T-helper 17 cell (primary cell): ENCODE results near the gene HS3ST3A1. TPM values are rescaled to one million over a fixed set of nuclear protein-coding genes. Genes with fewer than 3 reads are reported as not detected.

Experiments
- ATAC-seq: fragments of 150-1000 bp; cut with Tn5 transposase; 2 replicates; pipeline ENCODE4 v1.10.0; 2021; ENCODE audit warnings: mild to moderate bottlenecking, moderate library complexity
- DNase-seq, 3 donors: peaks; one replicate each; pipeline versions ENCODE4 v3.0.0 to v3.0.0-alpha.2; 2020 to 2021
- H3K9me3 ChIP-seq: one replicate; pipeline ENCODE4 v1.7.0; 2013; ENCODE audit warnings: low read length, mild to moderate bottlenecking; ENCODE audit not compliant: control insufficient read depth, poor library complexity, severe bottlenecking
- H3K27ac Mint-ChIP-seq: one replicate; pipeline ENCODE4 v1.8.0; 2022; ENCODE audit warnings: mild to moderate bottlenecking, moderate library complexity, mixed read lengths
- H3K27me3 Mint-ChIP-seq: one replicate; pipeline ENCODE4 v1.8.0; 2022; ENCODE audit warnings: mixed read lengths
- H3K36me3 Mint-ChIP-seq: one replicate; pipeline ENCODE4 v1.8.0; 2022; ENCODE audit warnings: low read depth, mixed read lengths
- H3K4me1 Mint-ChIP-seq: one replicate; pipeline ENCODE4 v1.8.0; 2022; ENCODE audit warnings: mild to moderate bottlenecking, mixed read lengths
- H3K4me3 Mint-ChIP-seq: one replicate; pipeline ENCODE4 v1.8.0; 2022; ENCODE audit warnings: mild to moderate bottlenecking, moderate library complexity, mixed read lengths
- total RNA-seq, 4 donors: library from RNA in 2 of 4; stranded (reverse) in 2 of 4; gene quantifications; one replicate each; pipeline ENCODE4 v1.2.3 and lab custom pipeline; 2022 to 2026

Gene HS3ST3A1
- total RNA-seq (1 to 10 TPM in 1 of 2 donors, not detected in 1; 1.4 TPM), total RNA-seq (lab: John Stamatoyannopoulos, UW) (0 reads per million in 2 donors)

GRCh38 chr17:13601776-13602551 lies at the start of gene HS3ST3A1:
TSS of gene HS3ST3A1 (minus strand) at chr17:13601929. CDS start at chr17:13601129, 800 bp downstream.
- H3K27me3 Mint-ChIP-seq, result peaks cover 69% of the 10 kb centered on the region
- H3K36me3 Mint-ChIP-seq, result peaks cover 8% of the 10 kb centered on the region
- no peak within 1 kb of the TSS for H3K27ac Mint-ChIP-seq
- peak within 1 kb of the TSS; percentile 88 for H3K4me3 Mint-ChIP-seq
- H3K4me1 Mint-ChIP-seq, result peaks cover 11% of the 10 kb centered on the region
- no peak for ATAC-seq
- H3K9me3 ChIP-seq, result no peaks in the 10 kb centered on the region
- DNase-seq, result no peak

DNA sequence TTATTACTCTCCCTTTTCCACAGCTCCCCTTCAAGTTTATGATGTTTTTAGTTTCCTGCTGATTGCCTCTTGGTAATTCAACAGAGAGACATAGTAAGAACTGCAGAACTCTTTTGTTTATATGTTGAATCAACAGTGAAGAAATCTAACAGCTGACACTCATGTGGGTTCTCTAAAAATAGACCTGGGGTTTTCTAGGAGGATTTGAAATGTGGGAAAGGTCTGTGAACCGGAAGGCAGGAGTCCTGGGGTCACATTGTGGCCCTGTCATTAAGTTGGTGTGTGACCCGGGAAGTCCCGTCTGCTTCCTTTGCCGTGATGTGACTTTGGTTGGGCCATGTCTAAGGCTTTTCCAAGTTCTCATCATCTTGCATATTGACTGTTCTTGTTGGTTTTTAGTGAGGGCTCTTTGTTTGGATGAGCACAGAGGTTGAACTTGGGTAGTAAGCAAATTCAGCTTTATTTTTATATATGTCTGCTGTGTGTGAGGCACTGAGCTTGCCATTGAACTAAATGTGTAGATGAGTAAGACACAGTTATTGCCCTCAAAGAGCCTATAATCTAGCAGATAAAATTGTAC lies 48.5 kb upstream of the HS3ST3A1 start:
- Mint-ChIP-seq H3K36me3 (no peaks in the 10 kb centered on the region), H3K27me3 (peaks cover 8% of the 10 kb centered on the region), H3K4me3 (no peak overlapping the region), H3K27ac (no peak overlapping the region), H3K4me1 (no peaks in the 10 kb centered on the region)
- DNase-seq, result no peak
- H3K9me3 ChIP-seq, result no peaks in the 10 kb centered on the region
- no peak for ATAC-seq

GRCh38 chr17:13647543-13648021 lies 45.9 kb upstream of the HS3ST3A1 start:
- no peaks in the 10 kb centered on the region for H3K36me3 Mint-ChIP-seq

DNA sequence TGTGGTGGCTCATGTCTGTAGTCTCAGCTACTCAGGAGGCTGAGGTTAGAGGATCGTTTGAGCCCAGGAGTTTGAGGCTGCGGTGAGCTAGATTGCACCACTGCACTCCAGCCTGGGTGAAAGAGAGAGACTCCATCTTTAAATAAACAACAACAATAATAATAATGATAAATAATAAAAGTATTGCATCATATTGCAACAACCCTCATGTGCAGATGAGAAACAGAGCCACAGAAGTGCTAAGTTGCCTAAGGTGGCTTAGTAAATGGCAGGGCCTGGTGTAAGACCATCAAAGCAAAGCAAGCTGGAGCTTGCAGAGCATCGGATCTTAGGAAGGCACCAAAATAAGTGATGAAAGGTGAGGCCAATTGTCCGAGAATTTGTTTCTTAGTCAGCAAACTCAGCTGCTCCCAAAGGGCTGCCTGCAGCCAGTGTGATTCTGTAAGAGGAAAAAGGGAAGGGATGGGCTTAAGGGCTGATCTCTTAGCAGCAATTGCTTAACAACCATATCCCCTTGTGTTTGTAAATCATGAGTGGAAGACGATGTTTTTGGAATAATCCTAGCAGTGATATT lies 45.3 kb upstream of the HS3ST3A1 start:
- H3K9me3 ChIP-seq, result no peaks in the 10 kb centered on the region
- H3K27ac Mint-ChIP-seq, result no peak overlapping the region
- ATAC-seq, result no peak

More at GRCh38 chr17:13647543-13648021, 45.9 kb upstream of the HS3ST3A1 start:
- no peaks in the 10 kb centered on the region for H3K4me1 Mint-ChIP-seq
- no peak for ATAC-seq
- no peak for DNase-seq
- peaks cover 14% of the 10 kb centered on the region for H3K27me3 Mint-ChIP-seq
- H3K27ac Mint-ChIP-seq, result no peak overlapping the region
- no peaks in the 10 kb centered on the region for H3K9me3 ChIP-seq
- H3K4me3 Mint-ChIP-seq, result no peak overlapping the region

DNA sequence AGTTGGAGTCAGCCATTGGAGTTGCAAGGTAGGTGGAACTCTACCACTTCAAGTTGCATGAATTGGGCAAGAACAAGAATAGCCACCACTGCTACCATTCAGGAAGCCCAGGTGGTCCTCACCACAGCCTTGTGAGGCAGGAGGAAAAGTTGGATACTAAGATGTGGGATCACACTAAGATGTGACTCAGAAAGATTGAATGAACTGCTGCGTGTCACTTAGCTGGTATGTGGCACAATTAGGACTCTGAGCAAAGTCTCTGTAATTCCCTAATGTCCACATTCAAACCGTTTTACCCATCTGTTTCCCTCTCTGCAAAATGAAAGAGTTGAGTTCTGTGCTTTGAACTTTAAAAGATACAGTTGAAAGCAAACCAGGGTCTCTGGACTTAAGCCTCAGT lies 44.7 kb upstream of the HS3ST3A1 start:
- H3K9me3 ChIP-seq, result no peaks in the 10 kb centered on the region
- Mint-ChIP-seq H3K36me3 (no peaks in the 10 kb centered on the region), H3K27ac (no peak overlapping the region), H3K4me1 (no peaks in the 10 kb centered on the region), H3K4me3 (no peak overlapping the region), H3K27me3 (peaks cover 19% of the 10 kb centered on the region)
- ATAC-seq, result no peak
- DNase-seq, result no peak

More for the DNA sequence above, 45.3 kb upstream of the HS3ST3A1 start:
- no peak overlapping the region for H3K4me3 Mint-ChIP-seq
- H3K27me3 Mint-ChIP-seq, result peaks cover 14% of the 10 kb centered on the region
- no peak for DNase-seq
- H3K36me3 Mint-ChIP-seq, result no peaks in the 10 kb centered on the region
- no peaks in the 10 kb centered on the region for H3K4me1 Mint-ChIP-seq

DNA sequence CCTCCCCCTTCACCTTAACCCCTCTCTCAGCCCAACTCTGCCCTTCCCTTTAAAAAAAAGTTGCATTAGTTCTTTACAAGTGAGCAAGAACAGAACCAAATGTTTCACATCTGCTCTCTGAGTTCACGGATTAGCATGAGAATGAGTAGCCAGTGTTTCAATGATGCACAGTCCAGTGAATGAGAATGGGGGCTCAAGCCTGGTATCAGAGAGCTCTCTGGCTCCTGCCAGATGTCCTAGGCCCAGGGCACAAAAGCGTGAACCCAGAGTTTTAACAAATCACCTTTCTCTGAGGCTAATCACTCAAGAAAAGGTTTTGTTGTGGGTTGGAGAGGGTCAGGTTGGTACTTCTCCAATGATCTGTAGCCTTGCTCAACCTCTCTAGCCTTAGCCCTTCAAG lies 41.5 kb upstream of the HS3ST3A1 start:
- Mint-ChIP-seq H3K27me3 (peaks cover 24% of the 10 kb centered on the region), H3K4me3 (no peak overlapping the region), H3K27ac (no peak overlapping the region), H3K4me1 (no peaks in the 10 kb centered on the region), H3K36me3 (no peaks in the 10 kb centered on the region)
- H3K9me3 ChIP-seq, result no peaks in the 10 kb centered on the region
- DNase-seq, result no peak
- no peak for ATAC-seq

- no peaks in the 10 kb centered on the region for H3K4me1 Mint-ChIP-seq
- no peak overlapping the region for H3K27ac Mint-ChIP-seq
- H3K36me3 Mint-ChIP-seq, result no peaks in the 10 kb centered on the region
- DNase-seq, result no peak
- no peaks in the 10 kb centered on the region for H3K9me3 ChIP-seq
- H3K4me3 Mint-ChIP-seq, result no peak overlapping the region
- ATAC-seq, result no peak
- peaks cover 24% of the 10 kb centered on the region for H3K27me3 Mint-ChIP-seq
Observed at GRCh38 chr17:13642188-13642587, 40.5 kb upstream of the HS3ST3A1 start.

GRCh38 chr17:13640551-13640950 lies 38.8 kb upstream of the HS3ST3A1 start:
- DNase-seq (no peak), ATAC-seq (no peak)
- H3K9me3 ChIP-seq, result no peaks in the 10 kb centered on the region
- no peak overlapping the region for H3K27ac Mint-ChIP-seq
- no peaks in the 10 kb centered on the region for H3K36me3 Mint-ChIP-seq
- peaks cover 24% of the 10 kb centered on the region for H3K27me3 Mint-ChIP-seq
- no peaks in the 10 kb centered on the region for H3K4me1 Mint-ChIP-seq
- H3K4me3 Mint-ChIP-seq, result no peak overlapping the region

- ATAC-seq, result no peak
- H3K36me3 Mint-ChIP-seq, result peaks cover 2% of the 10 kb centered on the region
- no peak for DNase-seq
- peaks cover 32% of the 10 kb centered on the region for H3K27me3 Mint-ChIP-seq
- H3K9me3 ChIP-seq, result no peaks in the 10 kb centered on the region
- H3K27ac Mint-ChIP-seq, result no peak overlapping the region
- H3K4me3 Mint-ChIP-seq, result no peak overlapping the region
- H3K4me1 Mint-ChIP-seq, result no peaks in the 10 kb centered on the region
Observed at GRCh38 chr17:13638855-13639458, 37.2 kb upstream of the HS3ST3A1 start.

DNA sequence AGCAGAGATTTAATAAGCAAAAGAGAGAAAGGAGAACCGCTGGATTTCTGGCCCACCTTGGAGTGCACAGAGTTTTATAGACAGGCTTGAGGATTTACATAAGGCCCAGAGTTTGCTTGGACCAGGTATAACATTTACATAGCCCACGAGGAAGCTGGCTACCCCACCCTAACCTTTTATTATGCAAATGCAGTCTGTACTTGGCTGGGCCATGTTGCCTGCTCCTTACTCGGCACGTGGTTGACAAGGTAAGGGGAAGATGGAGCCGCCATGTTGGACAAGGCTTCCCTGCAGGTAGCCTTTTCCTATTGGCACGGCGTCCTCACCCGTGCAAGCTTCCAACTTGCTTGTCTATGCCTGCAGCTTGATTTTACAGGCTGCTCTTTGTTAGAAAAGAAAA lies 35.2 kb upstream of the HS3ST3A1 start:
- Mint-ChIP-seq H3K36me3 (peaks cover 2% of the 10 kb centered on the region), H3K27me3 (peaks cover 24% of the 10 kb centered on the region), H3K27ac (no peak overlapping the region), H3K4me1 (no peaks in the 10 kb centered on the region), H3K4me3 (no peak overlapping the region)
- ATAC-seq, result no peak
- DNase-seq, result no peak
- no peaks in the 10 kb centered on the region for H3K9me3 ChIP-seq

- peaks cover 2% of the 10 kb centered on the region for H3K36me3 Mint-ChIP-seq
- H3K9me3 ChIP-seq, result no peaks in the 10 kb centered on the region
- no peak overlapping the region for H3K27ac Mint-ChIP-seq
- H3K27me3 Mint-ChIP-seq, result peaks cover 19% of the 10 kb centered on the region
- ATAC-seq (no peak), DNase-seq (no peak)
- no peak overlapping the region for H3K4me3 Mint-ChIP-seq
- H3K4me1 Mint-ChIP-seq, result no peaks in the 10 kb centered on the region
Observed at GRCh38 chr17:13635951-13636350, 34.2 kb upstream of the HS3ST3A1 start.

- no peak overlapping the region for H3K27ac Mint-ChIP-seq
- H3K4me3 Mint-ChIP-seq, result no peak overlapping the region
- peaks cover 2% of the 10 kb centered on the region for H3K36me3 Mint-ChIP-seq
- ATAC-seq (no peak), DNase-seq (no peak)
- H3K27me3 Mint-ChIP-seq, result peaks cover 19% of the 10 kb centered on the region
- H3K4me1 Mint-ChIP-seq, result no peaks in the 10 kb centered on the region
- H3K9me3 ChIP-seq, result no peaks in the 10 kb centered on the region
Observed at GRCh38 chr17:13634021-13634420, 32.3 kb upstream of the HS3ST3A1 start.

- Mint-ChIP-seq H3K36me3 (peaks cover 2% of the 10 kb centered on the region), H3K4me3 (no peak overlapping the region), H3K4me1 (no peaks in the 10 kb centered on the region), H3K27me3 (peaks cover 30% of the 10 kb centered on the region), H3K27ac (no peak overlapping the region)
- ATAC-seq (no peak), DNase-seq (no peak)
- no peaks in the 10 kb centered on the region for H3K9me3 ChIP-seq
Observed at GRCh38 chr17:13631529-13631928, 29.8 kb upstream of the HS3ST3A1 start.
